CD14-positive monocyte (primary cell): Measurements from ENCODE around the gene AGXT. TPM values are rescaled to one million over a fixed set of nuclear protein-coding genes. Genes with fewer than 3 reads are reported as not detected.

Source experiments
- DNase-seq, 3 donors: peaks; one replicate each; pipeline ENCODE4 v3.0.0-alpha.2; 2011 to 2022
- H2AFZ ChIP-seq: 2 replicates; pipeline ENCODE4 v1.6.0; 2012; ENCODE audit warnings: mild to moderate bottlenecking, low read depth, low read length, inconsistent platforms; ENCODE audit not compliant: insufficient read depth, poor library complexity, severe bottlenecking
- H3K27ac ChIP-seq, 2 donors: 1 replicate in 1 of 2; 2 replicates in 1 of 2; pipeline ENCODE4 v1.5.1; 2012 to 2013; ENCODE audit warnings: low read length in 2 of 2, control low read depth in 1 of 2, inconsistent platforms in 1 of 2, low read depth in 1 of 2, mild to moderate bottlenecking in 1 of 2
- H3K27me3 ChIP-seq, 2 donors: one replicate each; pipeline versions ENCODE4 v1.6.0 to v1.6.1; 2011 to 2013; ENCODE audit warnings: low read length in 2 of 2; ENCODE audit not compliant: control insufficient read depth in 2 of 2, insufficient read depth in 2 of 2
- H3K36me3 ChIP-seq, 2 donors: replicated peaks in 1 of 2; 1 replicate in 1 of 2; 2 replicates in 1 of 2; pipeline versions ENCODE4 v1.5.1 to v1.6.1; 2012 to 2013; ENCODE audit warnings: low read length in 2 of 2, control low read depth in 1 of 2, inconsistent platforms in 1 of 2, mild to moderate bottlenecking in 1 of 2; ENCODE audit not compliant: insufficient read depth in 2 of 2, control insufficient read depth in 1 of 2
- H3K4me1 ChIP-seq, 2 donors: 1 replicate in 1 of 2; 2 replicates in 1 of 2; pipeline versions ENCODE4 v1.5.1 to v1.6.1; 2012 to 2013; ENCODE audit warnings: low read length in 2 of 2, control low read depth in 1 of 2, inconsistent platforms in 1 of 2, mild to moderate bottlenecking in 1 of 2, moderate library complexity in 1 of 2; ENCODE audit not compliant: insufficient read depth in 2 of 2, control insufficient read depth in 1 of 2
- H3K4me2 ChIP-seq: replicated peaks from 2 replicates; pipeline ENCODE3; 2012; ENCODE audit warnings: low read length, moderate library complexity, mild to moderate bottlenecking; ENCODE audit not compliant: poor library complexity, severe bottlenecking; ENCODE audit errors: extremely low read depth
- H3K4me3 ChIP-seq, 3 experiments: fragments of 200-600 bp in 1 of 3; sonication (generic) in 1 of 3; replicated peaks in 1 of 3; 1 replicate in 2 of 3; 2 replicates in 1 of 3; pipeline ENCODE4 v1.5.1; 2011 to 2013; ENCODE audit warnings: low read length in 3 of 3, mild to moderate bottlenecking in 3 of 3, control low read depth in 2 of 3, low read depth in 2 of 3, inconsistent platforms in 1 of 3, moderate library complexity in 1 of 3
- H3K79me2 ChIP-seq: 2 replicates; pipeline ENCODE4 v1.6.0; 2012; ENCODE audit warnings: mild to moderate bottlenecking, control low read depth, inconsistent platforms, low read length, moderate library complexity; ENCODE audit not compliant: insufficient read depth
- H3K9ac ChIP-seq: 2 replicates; pipeline ENCODE4 v1.6.0; 2017; ENCODE audit warnings: low read length, mild to moderate bottlenecking; ENCODE audit not compliant: insufficient read depth, poor library complexity, severe bottlenecking
- H3K9me3 ChIP-seq, 2 donors: replicated peaks in 1 of 2; 1 replicate in 1 of 2; 2 replicates in 1 of 2; pipeline versions ENCODE4 v1.5.1 to v1.6.1; 2012 to 2013; ENCODE audit warnings: low read length in 2 of 2, control low read depth in 1 of 2; ENCODE audit not compliant: control insufficient read depth in 1 of 2, insufficient read depth in 1 of 2
- H4K20me1 ChIP-seq: 2 replicates; pipeline ENCODE4 v1.6.0; 2012; ENCODE audit warnings: mild to moderate bottlenecking, low read length, control low read depth, moderate library complexity; ENCODE audit not compliant: insufficient read depth
- H3K27ac Mint-ChIP-seq, 7 donors: one replicate each; pipeline ENCODE4 v1.8.0; 2020; ENCODE audit warnings: mild to moderate bottlenecking in 7 of 7, mixed read lengths in 7 of 7, moderate library complexity in 6 of 7, inconsistent platforms in 2 of 7
- H3K27me3 Mint-ChIP-seq, 3 donors: one replicate each; pipeline ENCODE4 v1.8.0; 2021 to 2022; ENCODE audit warnings: low read depth in 3 of 3, mild to moderate bottlenecking in 3 of 3, mixed read lengths in 3 of 3, moderate library complexity in 3 of 3, inconsistent platforms in 1 of 3
- H3K36me3 Mint-ChIP-seq, 2 donors: one replicate each; pipeline ENCODE4 v1.8.0; 2020; ENCODE audit warnings: mixed read lengths in 2 of 2, inconsistent platforms in 1 of 2, mild to moderate bottlenecking in 1 of 2
- H3K4me1 Mint-ChIP-seq: one replicate; pipeline ENCODE4 v1.8.0; 2020; ENCODE audit warnings: mild to moderate bottlenecking, mixed read lengths
- H3K4me3 Mint-ChIP-seq, 2 donors: one replicate each; pipeline ENCODE4 v1.8.0; 2020; ENCODE audit warnings: mild to moderate bottlenecking in 2 of 2, mixed read lengths in 2 of 2, moderate library complexity in 1 of 2
- H3K9me3 Mint-ChIP-seq, 7 donors: one replicate each; pipeline ENCODE4 v1.8.0; 2020 to 2022; ENCODE audit warnings: mixed read lengths in 7 of 7, mild to moderate bottlenecking in 6 of 7, moderate library complexity in 6 of 7, inconsistent platforms in 2 of 7
- CTCF ChIP-seq: fragments of 200-600 bp; IDR thresholded peaks from one replicate; pipeline ENCODE4 v1.8.0; 2022; ENCODE audit warnings: antibody characterized with exemption, mild to moderate bottlenecking
- WGBS: methylation state at CpG from one replicate; pipeline ENCODE4 v1.1.5; 2013; ENCODE audit warnings: missing lambda C conversion rate; ENCODE audit not compliant: insufficient coverage; 5-methylcytosine and 5-hydroxymethylcytosine counted together
- intact Hi-C, 2 donors: fragments of 100-400 bp; cut with micrococcal nuclease; formaldehyde crosslinking; loops; one replicate each; pipeline versions ENCODE4 v1.15.0 to v1.15.1; 2023
- polyA plus RNA-seq, 3 donors: library from polyadenylated mRNA; depleted of rRNA in 1 of 3; unstranded in 2 of 3; stranded (reverse) in 1 of 3; fragments of 300-500 nt in 2 of 3; fragments of >200 nt in 1 of 3; fragmentation: Illumina TruSeq in 2 of 3; gene quantifications; 1 replicate in 2 of 3; 2 replicates in 1 of 3; pipeline ENCODE4 v1.2.3, GENCODE V29; 2012 to 2021

AGXT gene
- polyA plus RNA-seq, 3 donors = not detected

DNA sequence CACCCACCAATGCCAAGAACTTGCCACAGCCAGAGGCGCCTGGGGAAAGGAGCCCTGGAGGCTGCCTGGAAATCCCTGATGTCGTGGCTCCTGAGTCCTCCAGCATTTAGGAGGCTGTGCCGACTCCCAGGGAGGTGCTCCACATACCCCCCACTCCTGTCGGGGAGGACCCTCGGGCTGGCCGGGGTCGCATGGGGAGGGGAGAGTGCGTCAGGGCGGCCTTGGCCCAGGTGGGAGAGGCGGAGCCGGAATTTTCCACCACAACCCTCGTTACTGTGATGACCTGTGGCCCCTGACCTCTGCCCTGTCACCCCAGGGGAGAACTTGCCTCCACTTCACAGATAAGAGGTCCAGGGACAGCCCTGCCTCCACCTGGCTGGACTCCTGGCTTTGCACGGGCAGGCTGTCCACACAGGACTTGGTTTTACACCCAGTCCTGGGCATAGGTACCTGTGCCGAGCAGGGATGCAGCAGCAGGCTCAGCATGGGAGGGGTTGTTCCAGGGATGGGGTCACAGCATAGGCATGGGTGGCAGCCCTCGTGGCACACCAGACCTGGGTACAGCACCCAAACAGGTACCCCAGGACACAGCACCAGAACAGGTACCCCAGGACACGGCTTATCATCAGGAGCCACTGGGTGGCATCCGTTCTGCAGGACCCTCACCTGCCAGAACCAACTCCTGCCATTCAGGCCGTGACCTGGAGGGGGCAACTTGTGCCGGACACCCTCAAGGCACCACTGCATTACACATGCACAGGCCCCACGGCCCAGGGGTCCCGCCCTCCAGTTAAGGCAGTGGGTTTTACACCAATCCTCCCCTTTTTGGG lies 12.3 kb upstream of the AGXT start:
- no peak overlapping the region for H3K4me3 Mint-ChIP-seq

More for the DNA sequence above, 12.3 kb upstream of the AGXT start:
- H3K4me1 Mint-ChIP-seq = no peaks in the 10 kb centered on the region
- peaks cover 0 to 9% (median 2%) of the 10 kb centered on the region in 3 donors for H3K27me3 Mint-ChIP-seq
- Histone ChIP-seq H3K36me3 (no peaks in the 10 kb centered on the region), H3K27ac (no peak overlapping the region), H3K4me1 (no peaks in the 10 kb centered on the region), H4K20me1 (no peaks in the 10 kb centered on the region), H3K9me3 (peaks cover 11 to 25% of the 10 kb centered on the region in 2 donors), H2AFZ (no peak overlapping the region), H3K79me2 (no peaks in the 10 kb centered on the region), H3K4me3 (no peak overlapping the region), H3K4me2 (no peak overlapping the region), H3K27me3 (no peaks in the 10 kb centered on the region), H3K9ac (no peak overlapping the region)
- H3K27ac Mint-ChIP-seq = no peak overlapping the region
- H3K36me3 Mint-ChIP-seq = no peaks in the 10 kb centered on the region
- H3K9me3 Mint-ChIP-seq = peaks cover 14 to 25% (median 16%) of the 10 kb centered on the region in 7 donors
- no peak for DNase-seq
- intact Hi-C loops = no loop called here
- WGBS = 83% methylated on average over 11 of the region's 21 CpGs
- no peak for TF ChIP-seq CTCF
